CD4-positive, alpha-beta T cell (primary cell): Measurements from ENCODE around the gene CBFA2T3. TPM values are rescaled to one million over a fixed set of nuclear protein-coding genes. Genes with fewer than 3 reads are reported as not detected.
A peak's percentile ranks its signal among the peaks of the same experiment; 100 is the strongest.

Source experiments
- ATAC-seq: fragments of 200-7000 bp; cut with Tn5 transposase; one replicate; pipeline ENCODE4 v1.10.0; 2022; ENCODE audit warnings: mild to moderate bottlenecking; ENCODE audit not compliant: poor library complexity
- CTCF ChIA-PET: fragments of 350-600 bp; sonication (Branson Sonifier 250); formaldehyde crosslinking; loops from one replicate; lab custom pipeline; 2021; ENCODE audit warnings: antibody characterized with exemption, inconsistent platforms; lab: Charles Lee
- POLR2A ChIA-PET: fragments of 350-600 bp; sonication (Branson Sonifier 250); formaldehyde crosslinking; loops from one replicate; lab custom pipeline; 2021; ENCODE audit warnings: antibody characterized with exemption, inconsistent platforms; lab: Charles Lee
- DNase-seq, 14 experiments: peaks; one replicate each; pipeline ENCODE4 v3.0.0-alpha.2; 2013 to 2020; ENCODE audit warnings: mixed read lengths in 2 of 14
- H3K27ac ChIP-seq, 2 donors: one replicate each; pipeline versions ENCODE4 v1.5.1 to v1.7.0; 2013; ENCODE audit warnings: low read length in 2 of 2, low read depth in 1 of 2, mild to moderate bottlenecking in 1 of 2
- H3K27me3 ChIP-seq, 2 experiments: 1 replicate in 1 of 2; 2 replicates in 1 of 2; pipeline versions ENCODE4 v1.6.1 to v1.7.0; 2013; ENCODE audit warnings: low read length in 2 of 2, control low read depth in 1 of 2, mild to moderate bottlenecking in 1 of 2, moderate library complexity in 1 of 2; ENCODE audit not compliant: insufficient read depth in 2 of 2, control insufficient read depth in 1 of 2
- H3K36me3 ChIP-seq: one replicate; pipeline ENCODE4 v1.6.1; 2013; ENCODE audit warnings: low read length, control low read depth; ENCODE audit not compliant: insufficient read depth
- H3K4me1 ChIP-seq: one replicate; pipeline ENCODE4 v1.6.1; 2013; ENCODE audit warnings: low read length, control low read depth; ENCODE audit not compliant: insufficient read depth
- H3K4me3 ChIP-seq: one replicate; pipeline ENCODE4 v1.5.1; 2013; ENCODE audit warnings: mild to moderate bottlenecking, low read length, moderate library complexity
- H3K9me3 ChIP-seq, 2 experiments: 1 replicate in 1 of 2; 2 replicates in 1 of 2; pipeline versions ENCODE4 v1.6.1 to v1.7.0; 2013; ENCODE audit warnings: low read length in 2 of 2, mild to moderate bottlenecking in 2 of 2, control low read depth in 1 of 2, moderate library complexity in 1 of 2; ENCODE audit not compliant: control insufficient read depth in 1 of 2, insufficient read depth in 1 of 2
- H3K27ac Mint-ChIP-seq: one replicate; pipeline ENCODE4 v1.8.0; 2020; ENCODE audit warnings: mixed read lengths
- H3K27me3 Mint-ChIP-seq: one replicate; pipeline ENCODE4 v1.8.0; 2021; ENCODE audit warnings: mixed read lengths
- H3K36me3 Mint-ChIP-seq: one replicate; pipeline ENCODE4 v1.8.0; 2021; ENCODE audit warnings: low read depth, mixed read lengths
- H3K4me1 Mint-ChIP-seq: one replicate; pipeline ENCODE4 v1.8.0; 2021; ENCODE audit warnings: low read depth, mixed read lengths
- H3K4me3 Mint-ChIP-seq: one replicate; pipeline ENCODE4 v1.8.0; 2020; ENCODE audit warnings: mild to moderate bottlenecking, mixed read lengths
- H3K9me3 Mint-ChIP-seq: one replicate; pipeline ENCODE4 v1.8.0; 2020; ENCODE audit warnings: mixed read lengths
- CTCF ChIP-seq: fragments of 200-600 bp; IDR thresholded peaks from one replicate; pipeline ENCODE4 v1.8.0; 2022; ENCODE audit warnings: antibody characterized with exemption, mild to moderate bottlenecking
- intact Hi-C, 2 experiments: fragments of 100-400 bp; cut with DNase I in 1 of 2; cut with micrococcal nuclease in 1 of 2; formaldehyde crosslinking; loops; one replicate each; pipeline versions ENCODE4 v1.15.1 to v1.9.0; 2023 to 2025; cut with DNase I, micrococcal nuclease
- total RNA-seq, 174 experiments: library from RNA in 2 of 174; stranded (reverse) in 2 of 174; gene quantifications; one replicate each; pipeline ENCODE4 v1.2.3 and lab custom pipeline; 2021 to 2026

Gene CBFA2T3
- total RNA-seq, 2 experiments from 2014 or later: 0.80 to 1.6 TPM

GRCh38 chr16:88871349-88871702 is 105.7 kb downstream of the CBFA2T3 start:
- H3K9me3 ChIP-seq: peaks cover 0 to 11% of the 10 kb centered on the region in 2 experiments
- Mint-ChIP-seq H3K4me3 (no peak overlapping the region), H3K27ac (no peak overlapping the region), H3K9me3 (no peaks in the 10 kb centered on the region), H3K4me1 (no peaks in the 10 kb centered on the region), H3K27me3 (peaks cover 11% of the 10 kb centered on the region), H3K36me3 (no peaks in the 10 kb centered on the region)
- no peak overlapping the region for H3K27ac ChIP-seq
- H3K4me1 ChIP-seq: peaks cover 6% of the 10 kb centered on the region
- H3K4me3 ChIP-seq: no peak overlapping the region
- intact Hi-C loops: no loop called here
- H3K36me3 ChIP-seq: no peaks in the 10 kb centered on the region
- ChIA-PET CTCF (no interaction called here), POLR2A (no interaction called here)
- DNase-seq: no peak
- no peak for TF ChIP-seq CTCF
- no peak for ATAC-seq
- H3K27me3 ChIP-seq: peaks cover 13 to 15% of the 10 kb centered on the region in 2 experiments

GRCh38 chr16:88870608-88871348 is 106.2 kb downstream of the CBFA2T3 start:
- H3K27me3 Mint-ChIP-seq: peaks cover 11% of the 10 kb centered on the region
- no peak overlapping the region for H3K27ac ChIP-seq
- POLR2A ChIA-PET: no interaction called here

DNA sequence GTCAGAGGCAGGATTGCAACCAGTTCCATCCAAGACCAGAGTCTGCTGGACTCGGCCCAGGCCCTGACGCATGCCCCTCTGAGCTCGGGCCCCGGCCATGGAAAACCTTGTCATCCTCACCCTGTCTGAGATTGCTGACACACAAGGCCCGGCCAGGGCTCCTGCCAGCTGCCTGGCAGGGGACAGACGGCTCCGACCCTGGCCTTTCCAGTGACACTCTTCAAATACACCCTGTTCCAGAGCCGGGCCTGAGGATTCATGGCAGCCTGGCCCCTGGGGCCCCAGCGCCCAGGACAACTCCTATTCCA is 107.4 kb downstream of the CBFA2T3 start:
- H3K4me1 ChIP-seq: peaks cover 6% of the 10 kb centered on the region
- H3K36me3 ChIP-seq: no peaks in the 10 kb centered on the region
- no peak overlapping the region for H3K4me3 Mint-ChIP-seq
- DNase-seq: no peak
- H3K27ac ChIP-seq: no peak overlapping the region
- H3K9me3 ChIP-seq: peaks cover 0 to 5% of the 10 kb centered on the region in 2 experiments
- ChIA-PET CTCF (no interaction called here), POLR2A (no interaction called here)
- ATAC-seq: no peak
- H3K27me3 Mint-ChIP-seq: peaks cover 11% of the 10 kb centered on the region
- H3K27me3 ChIP-seq: peaks cover 13 to 15% of the 10 kb centered on the region in 2 experiments
- TF ChIP-seq CTCF: no peak
- no peaks in the 10 kb centered on the region for H3K9me3 Mint-ChIP-seq
- no peak overlapping the region for H3K4me3 ChIP-seq
- H3K27ac Mint-ChIP-seq: no peak overlapping the region
- intact Hi-C loops: no loop called here
- H3K36me3 Mint-ChIP-seq: no peaks in the 10 kb centered on the region
- no peaks in the 10 kb centered on the region for H3K4me1 Mint-ChIP-seq

More at GRCh38 chr16:88870608-88871348, 106.2 kb downstream of the CBFA2T3 start:
- Histone ChIP-seq H3K4me3 (no peak overlapping the region), H3K9me3 (peaks cover 0 to 11% of the 10 kb centered on the region in 2 experiments), H3K4me1 (peaks cover 6% of the 10 kb centered on the region), H3K27me3 (peaks cover 13 to 15% of the 10 kb centered on the region in 2 experiments), H3K36me3 (no peaks in the 10 kb centered on the region)
- DNase-seq (no peak), ATAC-seq (peak; percentile 41)
- CTCF ChIA-PET: no interaction called here
- Mint-ChIP-seq H3K9me3 (no peaks in the 10 kb centered on the region), H3K4me3 (peak overlapping the region; percentile 20), H3K36me3 (no peaks in the 10 kb centered on the region), H3K27ac (no peak overlapping the region), H3K4me1 (no peaks in the 10 kb centered on the region)
- TF ChIP-seq CTCF: no peak
- intact Hi-C loops: no loop called here
